Common myeloid progenitor, CD34-positive (primary cell): ENCODE data around the gene DPH1. TPM values are rescaled to one million over a fixed set of nuclear protein-coding genes. Genes with fewer than 3 reads are reported as not detected.
"Not testable (repeated sequence)": the region's sequence is repeated elsewhere in the genome, so short reads cannot be mapped to it uniquely, and the experiment has no call there.

Experiments
- CTCF ChIA-PET: fragments of 350-600 bp; sonication (Branson Sonifier 250); formaldehyde crosslinking; loops from one replicate; lab custom pipeline; 2021; ENCODE audit warnings: antibody characterized with exemption; lab: Charles Lee
- POLR2A ChIA-PET: fragments of 350-600 bp; sonication (Branson Sonifier 250); formaldehyde crosslinking; loops from one replicate; lab custom pipeline; 2021; ENCODE audit warnings: antibody characterized with exemption; lab: Charles Lee
- DNase-seq, 3 donors: peaks; one replicate each; pipeline versions ENCODE4 v3.0.0 to v3.0.0-alpha.2; 2013
- H3K27ac ChIP-seq, 2 experiments: 1 replicate in 1 of 2; 2 replicates in 1 of 2; pipeline ENCODE4 v1.7.0; 2013; ENCODE audit warnings: inconsistent platforms in 2 of 2, low read length in 2 of 2, mild to moderate bottlenecking in 2 of 2, low read depth in 1 of 2, moderate library complexity in 1 of 2; ENCODE audit not compliant: severe bottlenecking in 2 of 2, insufficient read depth in 1 of 2, poor library complexity in 1 of 2
- H3K27me3 ChIP-seq, 5 experiments: replicated peaks in 2 of 5; 1 replicate in 3 of 5; 2 replicates in 2 of 5; pipeline versions ENCODE4 v1.6.1 to v1.7.0; 2013; ENCODE audit warnings: low read length in 4 of 5, mild to moderate bottlenecking in 2 of 5, moderate library complexity in 2 of 5, inconsistent platforms in 1 of 5; ENCODE audit not compliant: insufficient read depth in 5 of 5, control insufficient read depth in 4 of 5
- H3K36me3 ChIP-seq, 4 experiments: 1 replicate in 2 of 4; 2 replicates in 2 of 4; pipeline versions ENCODE4 v1.6.1 to v1.7.0; 2013; ENCODE audit warnings: low read length in 3 of 4, control low read depth in 1 of 4, mild to moderate bottlenecking in 1 of 4; ENCODE audit not compliant: control insufficient read depth in 4 of 4, insufficient read depth in 4 of 4
- H3K4me1 ChIP-seq, 4 experiments: 1 replicate in 3 of 4; 2 replicates in 1 of 4; pipeline versions ENCODE4 v1.6.1 to v1.7.1; 2013; ENCODE audit warnings: low read length in 3 of 4, mild to moderate bottlenecking in 3 of 4, control low read depth in 1 of 4, inconsistent platforms in 1 of 4, moderate library complexity in 1 of 4; ENCODE audit not compliant: control insufficient read depth in 4 of 4, insufficient read depth in 4 of 4; ENCODE audit errors: control extremely low read depth in 1 of 4
- H3K4me3 ChIP-seq, 7 experiments: 1 replicate in 4 of 7; 2 replicates in 3 of 7; pipeline versions ENCODE4 v1.5.1 to v1.7.0; 2013; ENCODE audit warnings: mild to moderate bottlenecking in 7 of 7, low read length in 6 of 7, moderate library complexity in 6 of 7, inconsistent platforms in 2 of 7, low read depth in 2 of 7, control low read depth in 1 of 7; ENCODE audit not compliant: insufficient read depth in 4 of 7, control insufficient read depth in 1 of 7; ENCODE audit errors: extremely low read depth in 1 of 7
- H3K9me3 ChIP-seq, 5 experiments: 1 replicate in 4 of 5; 2 replicates in 1 of 5; pipeline versions ENCODE4 v1.6.1 to v1.7.1; 2013; ENCODE audit warnings: low read length in 4 of 5, mild to moderate bottlenecking in 2 of 5, inconsistent platforms in 1 of 5, low read depth in 1 of 5, moderate library complexity in 1 of 5; ENCODE audit not compliant: control insufficient read depth in 4 of 5, insufficient read depth in 2 of 5; ENCODE audit errors: control extremely low read depth in 1 of 5
- WGBS: methylation state at CpG from one replicate; pipeline ENCODE4 v1.1.5; 2013; ENCODE audit not compliant: insufficient coverage; 5-methylcytosine and 5-hydroxymethylcytosine counted together
- polyA plus RNA-seq: library from polyadenylated mRNA; unstranded; fragments of 120-200 nt; gene quantifications from one replicate; pipeline ENCODE4 v1.2.1, GENCODE V29; 2013

The DPH1 gene
- 46.5 TPM for polyA plus RNA-seq

GRCh38 chr17:2029911-2030778 lies at the start of gene DPH1:
Gene DPH1 (plus strand): TSS chr17:2030153. CDS start chr17:2030170, 17 bp downstream.
- peak; percentile 86 to 89 (median 88) for DNase-seq
- CTCF ChIA-PET, result interaction anchor here (0.8 to 1.5 kb wide), 3 partner anchors 10 to 146 kb away, joined by 3 to 5 read pairs (median 3); no protein-coding TSS in a partner anchor
- Histone ChIP-seq H3K36me3 (peaks cover 0 to 12% (median 9%) of the 10 kb centered on the region in 4 experiments), H3K4me3 (peak within 1 kb of the TSS; percentile 76 to 100 (median 88)), H3K27me3 (peaks cover 7 to 40% (median 12%) of the 10 kb centered on the region in 5 experiments), H3K4me1 (peaks cover 4 to 29% (median 19%) of the 10 kb centered on the region in 4 experiments), H3K27ac (peak within 1 kb of the TSS; percentile 64 to 76), H3K9me3 (no peaks in the 10 kb centered on the region)
- 2% methylated on average over 56 of the region's 59 CpGs for WGBS
- POLR2A ChIA-PET, result no interaction called here

GRCh38 chr17:1980665-1981250 lies 49.2 kb upstream of the DPH1 start:
- Histone ChIP-seq H3K27me3 (peaks cover 0 to 32% (median 15%) of the 10 kb centered on the region in 5 experiments), H3K36me3 (no peaks in the 10 kb centered on the region), H3K9me3 (no peaks in the 10 kb centered on the region), H3K4me3 (no peak overlapping the region), H3K27ac (no peak overlapping the region), H3K4me1 (peaks cover 0 to 2% (median 0%) of the 10 kb centered on the region in 4 experiments)
- 100% methylated on average over 1 of the region's 8 CpGs for WGBS
- DNase-seq, result no peak
- ChIA-PET POLR2A (interaction anchor here (0.7 kb wide), 1 partner anchor 404 kb away, joined by 4 read pairs; no protein-coding TSS in a partner anchor), CTCF (interaction anchor here (0.9 to 1.5 kb wide), 2 partner anchors 21 to 48 kb away, joined by 3 read pairs; no protein-coding TSS in a partner anchor)

- CTCF ChIA-PET, result interaction anchor here (1.0 to 1.7 kb wide), 2 partner anchors 10 to 74 kb away, joined by 3 to 5 read pairs; no protein-coding TSS in a partner anchor
- POLR2A ChIA-PET, result interaction anchor here (0.6 kb wide), 1 partner anchor 15 kb away, joined by 6 read pairs; no protein-coding TSS in a partner anchor
- WGBS, result 100% methylated on average over 6 of the region's 13 CpGs
These were observed 47.1 kb upstream of the DPH1 start for GRCh38 chr17:1982793-1983366.

GRCh38 chr17:1985093-1985492 lies 44.9 kb upstream of the DPH1 start:
- H3K9me3 ChIP-seq, result no peaks in the 10 kb centered on the region
- no peak overlapping the region for H3K27ac ChIP-seq
- no peaks in the 10 kb centered on the region for H3K36me3 ChIP-seq
- ChIA-PET POLR2A (interaction anchor here (0.7 kb wide), 1 partner anchor 43 kb away, joined by 3 read pairs; no protein-coding TSS in a partner anchor), CTCF (no interaction called here)
- no CpG with 5 or more reads among the region's 4 CpGs for WGBS
- no peaks in the 10 kb centered on the region for H3K4me1 ChIP-seq
- H3K4me3 ChIP-seq, result no peak overlapping the region
- DNase-seq, result no peak
- H3K27me3 ChIP-seq, result peaks cover 0 to 4% (median 0%) of the 10 kb centered on the region in 5 experiments

More at GRCh38 chr17:1982793-1983366, 47.1 kb upstream of the DPH1 start:
- not testable (repeated sequence) for H3K36me3 ChIP-seq, H3K27ac ChIP-seq, H3K4me3 ChIP-seq, H3K4me1 ChIP-seq, H3K9me3 ChIP-seq
- peak in 2 of 3 donors; percentile 45 to 46 for DNase-seq
- peaks cover 0 to 12% (median 8%) of the 10 kb centered on the region in 5 experiments for H3K27me3 ChIP-seq

GRCh38 chr17:1985686-1986085 lies 44.3 kb upstream of the DPH1 start:
- Histone ChIP-seq H3K9me3 (no peaks in the 10 kb centered on the region), H3K27me3 (peaks cover 0 to 4% (median 0%) of the 10 kb centered on the region in 5 experiments), H3K36me3 (no peaks in the 10 kb centered on the region), H3K4me1 (no peaks in the 10 kb centered on the region), H3K4me3 (no peak overlapping the region), H3K27ac (no peak overlapping the region)
- POLR2A ChIA-PET, result no interaction called here
- DNase-seq, result no peak
- CTCF ChIA-PET, result no interaction called here
- 100% methylated on average over 2 of the region's 4 CpGs for WGBS

GRCh38 chr17:1986783-1987451 lies 43.0 kb upstream of the DPH1 start:
- Histone ChIP-seq H3K4me1 (no peaks in the 10 kb centered on the region), H3K9me3 (no peaks in the 10 kb centered on the region), H3K27ac (peak overlapping the region in 1 of 2 experiments; percentile 14), H3K36me3 (no peaks in the 10 kb centered on the region), H3K4me3 (no peak overlapping the region), H3K27me3 (peaks cover 0 to 4% (median 0%) of the 10 kb centered on the region in 5 experiments)
- WGBS, result 99% methylated on average over 14 of the region's 18 CpGs
- no peak for DNase-seq
- CTCF ChIA-PET, result interaction anchor here (0.6 kb wide), 1 partner anchor 1649 kb away, joined by 3 read pairs; no protein-coding TSS in a partner anchor
- POLR2A ChIA-PET, result no interaction called here
